ENCODE data around the gene GNAS.
"Not testable (repeated sequence)": the region's sequence is repeated elsewhere in the genome, so short reads cannot be mapped to it uniquely, and the experiment has no call there.

Gene GNAS

GRCh38 chr20:58852543-58853271 is at the start of gene GNAS:
Gene GNAS (plus strand): TSS chr20:58852716.
- DNase-seq, result no peak

GRCh38 chr20:58803533-58803932 is 49.0 kb upstream of the GNAS start:
- no peak for DNase-seq

GRCh38 chr20:58807801-58808200 is 44.7 kb upstream of the GNAS start:
- no peak for DNase-seq

- no peak for DNase-seq
These were observed 44.1 kb upstream of the GNAS start for GRCh38 chr20:58808271-58809046.

- DNase-seq, result no peak
These were observed 42.2 kb upstream of the GNAS start for GRCh38 chr20:58810116-58810878.

DNA sequence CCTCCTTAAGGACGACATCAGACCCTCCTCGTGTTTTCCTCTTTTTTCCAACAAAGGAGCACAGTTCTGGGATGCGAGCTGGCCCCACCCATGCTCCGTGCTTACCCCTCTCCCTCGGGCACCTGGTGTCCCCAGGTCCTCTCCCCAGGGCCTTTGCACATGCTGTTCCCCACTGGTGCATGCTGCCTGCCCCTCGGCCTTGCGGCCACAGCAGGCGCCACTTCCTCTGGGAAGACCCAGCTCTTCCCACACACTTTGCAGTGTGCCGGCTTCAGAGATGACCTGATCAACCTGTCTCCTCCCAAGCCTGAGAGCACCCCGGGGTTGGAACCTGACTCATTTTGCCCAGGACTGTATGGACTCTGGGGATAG is 41.7 kb upstream of the GNAS start:
- no peak for DNase-seq

GRCh38 chr20:58811334-58811733 is 41.2 kb upstream of the GNAS start:
- no peak for DNase-seq

- DNase-seq, result no peak
These were observed 39.1 kb upstream of the GNAS start for GRCh38 chr20:58813369-58813768.

DNA sequence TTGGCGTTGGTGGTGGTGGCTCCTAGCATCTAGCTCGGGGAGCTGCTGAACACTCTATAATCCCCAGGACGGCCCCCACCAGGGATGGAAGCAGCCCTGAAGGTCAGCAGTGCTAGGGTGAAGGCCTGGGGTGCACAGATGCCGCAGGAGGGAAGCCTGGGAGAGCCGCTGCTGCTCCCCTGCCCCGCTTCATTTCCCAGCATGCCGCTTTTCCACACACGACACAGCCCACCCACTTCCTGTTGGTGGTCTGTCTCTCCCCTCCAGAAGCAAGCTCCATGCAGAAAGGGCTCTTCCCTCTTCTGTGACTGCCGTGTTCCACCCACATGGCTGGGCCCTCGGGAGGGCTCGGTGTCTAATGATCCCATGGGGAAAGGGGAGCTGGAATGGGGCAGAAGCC is 37.1 kb upstream of the GNAS start:
- no peak for DNase-seq

DNA sequence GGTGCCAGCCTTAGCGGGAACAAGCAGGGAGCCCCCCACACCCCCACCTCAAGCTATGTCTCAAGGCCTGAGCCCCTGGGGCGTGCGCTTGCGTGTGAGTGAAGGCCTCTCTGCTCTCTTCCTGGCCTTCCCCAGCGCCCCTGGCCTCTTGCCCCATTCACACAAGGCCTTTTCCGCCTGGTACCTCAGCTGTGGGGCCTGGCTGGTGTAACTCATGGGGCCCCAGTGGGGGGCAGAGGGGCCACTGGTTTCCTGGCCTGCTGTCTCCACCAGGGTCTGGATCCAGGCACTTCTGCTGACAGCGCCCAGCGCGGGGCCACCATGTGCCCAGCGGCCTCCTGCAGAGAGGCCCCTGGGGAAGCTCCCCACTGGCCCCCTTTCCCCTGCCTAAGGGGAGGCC is 36.5 kb upstream of the GNAS start:
- no peak for DNase-seq

- no peak for DNase-seq
These were observed 35.4 kb upstream of the GNAS start for GRCh38 chr20:58816957-58817651.

DNA sequence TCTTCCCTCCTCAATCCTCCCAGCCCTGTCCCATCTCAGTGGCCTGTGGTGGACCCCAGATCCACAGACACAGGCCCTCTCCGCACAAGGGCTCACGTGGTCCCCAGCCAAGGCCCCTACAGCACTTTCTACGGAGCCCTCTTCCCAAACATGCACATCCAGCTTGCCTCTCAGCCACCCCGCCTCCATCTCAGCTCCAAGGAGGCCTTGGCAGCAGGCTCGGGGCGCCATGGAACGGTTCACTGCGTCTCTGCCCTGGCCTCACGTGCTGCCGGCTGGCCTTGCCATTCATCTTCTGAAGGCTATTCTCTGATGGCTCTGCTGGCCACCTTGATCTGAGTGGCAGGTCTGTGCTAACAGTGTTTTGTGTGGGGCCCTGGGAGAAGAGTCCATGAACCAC is 34.8 kb upstream of the GNAS start:
- no peak for DNase-seq

- no peak for DNase-seq
These were observed 33.8 kb upstream of the GNAS start for GRCh38 chr20:58818586-58819285.

DNA sequence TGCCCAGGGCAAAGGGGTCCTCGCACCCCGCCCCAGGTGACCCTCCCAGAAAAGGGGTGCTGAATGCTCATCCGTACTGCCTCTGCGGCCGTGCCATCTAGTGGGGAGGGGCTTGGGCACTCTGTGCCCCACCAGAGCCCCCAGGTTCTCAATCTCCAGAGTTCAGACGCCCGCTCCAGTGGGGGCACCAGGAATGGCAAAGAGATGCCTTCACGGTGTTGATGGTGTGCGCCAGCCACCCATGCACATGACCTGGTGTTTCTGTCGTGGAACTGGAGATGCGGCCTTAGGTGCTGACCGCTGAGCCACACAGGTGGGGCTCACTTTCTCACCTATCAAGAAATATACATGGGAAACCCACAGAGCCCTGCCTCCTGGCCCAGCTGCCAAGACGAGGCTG is 32.6 kb upstream of the GNAS start:
- DNase-seq, result no peak

- not testable (repeated sequence) for DNase-seq
These were observed 32.0 kb upstream of the GNAS start for GRCh38 chr20:58820515-58820914.

GRCh38 chr20:58822149-58822548 is 30.4 kb upstream of the GNAS start:
- DNase-seq, result no peak

DNA sequence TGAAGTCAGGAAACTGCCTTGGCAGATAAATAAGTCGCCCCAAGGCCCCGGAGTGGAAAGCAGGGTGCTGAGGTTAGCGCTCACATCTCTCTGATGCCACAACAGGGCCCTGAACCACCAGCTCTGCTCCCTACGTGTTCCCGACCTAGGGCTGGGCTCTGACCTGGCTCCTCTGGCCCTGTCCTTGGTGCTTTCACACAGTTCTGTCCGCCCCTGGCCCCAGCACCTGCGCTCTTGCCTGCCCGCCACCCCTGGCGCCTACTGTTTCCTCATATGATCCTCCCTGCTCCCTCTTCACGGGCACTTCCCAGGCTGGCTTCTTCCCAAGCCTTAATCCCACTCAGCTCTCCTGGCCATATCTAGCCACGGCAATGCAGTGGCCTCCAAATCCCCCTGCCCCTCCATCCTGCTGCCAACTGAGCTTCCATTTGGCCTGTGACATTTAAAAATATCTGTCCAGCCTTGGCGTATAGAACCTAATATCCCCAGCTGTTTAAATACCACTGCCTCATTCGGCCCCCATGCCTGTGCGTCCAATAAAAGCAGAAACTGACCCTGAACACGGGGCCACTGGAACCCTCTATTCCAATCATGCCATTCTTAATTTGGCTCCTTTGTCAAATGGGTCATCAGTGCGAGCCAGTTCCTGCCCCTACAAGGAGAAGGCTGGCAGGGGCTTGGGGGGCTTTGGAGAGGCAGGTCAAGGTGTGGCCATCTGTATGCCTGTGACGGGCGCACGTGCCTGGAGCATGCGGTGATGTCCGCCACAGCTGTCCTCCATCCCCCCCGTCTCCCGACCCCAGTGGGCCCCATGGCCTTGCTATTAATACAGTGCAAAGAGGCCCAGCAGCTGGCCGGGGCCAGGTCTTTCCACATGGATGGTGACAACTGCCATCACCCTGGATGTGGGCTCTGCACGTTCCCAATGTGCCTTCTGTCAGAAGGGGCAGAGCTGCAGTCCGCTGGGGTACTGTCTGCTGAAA is 29.5 kb upstream of the GNAS start:
- DNase-seq, result no peak

DNA sequence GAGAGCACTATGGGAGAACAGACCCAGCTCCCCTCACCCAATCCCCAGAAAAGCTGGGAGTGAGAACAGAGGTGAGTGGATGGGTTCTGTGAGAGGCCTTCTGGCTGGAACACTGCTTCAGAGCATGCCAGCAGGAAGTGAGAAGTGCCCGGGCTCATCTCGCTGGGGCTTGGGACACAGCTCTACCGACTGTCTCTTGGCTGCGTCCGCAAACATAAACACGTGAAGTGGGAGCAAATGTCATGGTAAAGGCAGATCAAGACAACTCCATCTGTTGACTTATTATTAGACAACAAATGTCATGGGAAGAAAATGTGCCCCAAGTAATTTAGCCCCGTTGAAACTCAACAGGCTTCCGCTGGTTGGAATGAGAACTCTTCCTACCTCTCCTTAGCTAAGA is 27.7 kb upstream of the GNAS start:
- no peak for DNase-seq

DNA sequence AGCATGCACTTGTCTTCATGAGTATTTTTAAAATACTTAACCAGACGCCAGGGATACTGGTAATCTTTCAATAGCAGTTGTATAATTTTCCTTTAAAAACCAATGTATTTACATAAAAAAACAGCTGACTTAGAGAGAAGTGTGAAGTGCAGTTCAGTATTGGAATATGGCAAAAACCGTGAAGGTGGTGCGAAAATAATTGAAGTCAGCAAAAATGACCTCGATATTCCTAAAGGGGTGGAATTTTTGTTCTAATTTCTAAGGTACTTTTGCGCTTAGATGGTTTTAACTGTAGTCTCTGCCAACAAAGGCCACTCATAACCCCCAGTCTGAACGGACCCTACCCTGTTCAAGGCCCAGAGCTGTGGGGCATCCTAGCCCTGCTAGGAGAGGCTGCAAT is 27.1 kb upstream of the GNAS start:
- no peak for DNase-seq

GRCh38 chr20:58826271-58826670 is 26.2 kb upstream of the GNAS start:
- DNase-seq, result no peak

DNA sequence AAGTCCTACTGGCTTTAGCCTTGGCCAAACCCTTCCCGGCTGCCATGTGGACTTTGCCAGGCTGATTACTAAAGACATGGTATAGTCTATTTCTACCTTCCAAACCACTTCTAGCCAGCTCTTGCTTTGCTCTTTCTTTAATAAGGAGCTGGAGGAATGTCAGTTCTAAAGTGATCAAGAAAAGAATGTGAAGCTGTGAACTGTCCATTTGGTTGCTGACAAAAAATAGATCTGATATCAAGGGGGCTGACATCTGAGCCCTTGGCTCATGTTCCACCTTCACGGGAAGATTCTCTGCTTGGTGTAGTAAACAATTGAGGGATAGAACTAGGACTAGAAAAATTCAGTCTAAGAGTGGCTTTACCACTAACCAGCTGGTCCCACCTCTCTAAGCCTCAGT is 24.4 kb upstream of the GNAS start:
- no peak for DNase-seq
